Fibroblast of skin of back (primary cell): ENCODE results near the gene RTN4R. TPM values are rescaled to one million over a fixed set of nuclear protein-coding genes. Genes with fewer than 3 reads are reported as not detected.
"Not testable (repeated sequence)": the region's sequence is repeated elsewhere in the genome, so short reads cannot be mapped to it uniquely, and the experiment has no call there.

ENCODE experiments used
- DNase-seq: peaks from one replicate; pipeline ENCODE4 v3.0.0-alpha.2; 2013
- polyA plus RNA-seq, 2 experiments: library from polyadenylated mRNA; unstranded; fragments of 120-200 nt; gene quantifications; one replicate each; pipeline ENCODE4 v1.2.1, GENCODE V29; 2013; ENCODE audit not compliant: insufficient read length in 2 of 2

Gene RTN4R
- polyA plus RNA-seq (2013, experiment 1 of 2; ENCODE audit: insufficient read length) = 0.57 TPM
- 0.55 TPM for polyA plus RNA-seq (2013, experiment 2 of 2; ENCODE audit: insufficient read length)

DNA sequence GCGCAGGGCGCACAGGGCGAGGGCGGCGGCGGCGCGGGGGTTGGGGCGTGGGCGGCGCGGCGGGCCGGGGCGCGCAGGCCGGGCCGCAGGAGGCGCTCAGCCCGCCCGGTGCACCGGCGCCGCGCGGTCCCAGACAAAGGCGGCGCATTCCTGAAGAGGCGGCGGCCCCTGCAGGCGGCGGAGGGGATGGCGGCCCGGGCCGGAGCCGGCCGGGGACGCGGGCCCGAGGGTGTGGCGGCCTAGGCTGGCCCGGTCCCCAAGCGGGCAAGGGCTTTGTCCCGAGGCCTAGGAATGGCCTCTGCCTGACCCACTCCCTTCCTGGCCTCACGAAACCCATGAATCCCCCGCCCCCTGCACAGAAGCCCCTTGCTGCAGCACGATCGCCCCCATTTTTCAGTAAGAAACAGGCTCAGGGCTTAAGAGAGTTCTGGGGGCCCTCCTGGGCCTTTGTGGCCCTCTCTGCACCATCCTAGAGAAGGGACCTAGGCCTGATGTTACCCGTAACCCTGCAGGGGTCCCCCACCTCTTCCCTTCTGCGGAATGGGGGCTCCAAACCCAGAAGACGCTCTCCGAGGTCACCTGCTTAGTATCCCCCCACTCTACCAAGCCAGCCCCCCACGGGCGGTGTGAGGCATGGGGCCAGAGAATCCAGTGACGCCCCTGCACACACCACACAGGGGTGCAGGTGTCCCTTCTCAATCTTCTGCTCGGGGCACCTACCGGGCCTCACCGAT lies at the start of gene RTN4R:
Gene RTN4R (minus strand): TSS at position 40 of the 734 bp plus-strand sequence. CDS start 226 bp downstream, outside the sequence.
- peak; percentile 51 for DNase-seq

DNA sequence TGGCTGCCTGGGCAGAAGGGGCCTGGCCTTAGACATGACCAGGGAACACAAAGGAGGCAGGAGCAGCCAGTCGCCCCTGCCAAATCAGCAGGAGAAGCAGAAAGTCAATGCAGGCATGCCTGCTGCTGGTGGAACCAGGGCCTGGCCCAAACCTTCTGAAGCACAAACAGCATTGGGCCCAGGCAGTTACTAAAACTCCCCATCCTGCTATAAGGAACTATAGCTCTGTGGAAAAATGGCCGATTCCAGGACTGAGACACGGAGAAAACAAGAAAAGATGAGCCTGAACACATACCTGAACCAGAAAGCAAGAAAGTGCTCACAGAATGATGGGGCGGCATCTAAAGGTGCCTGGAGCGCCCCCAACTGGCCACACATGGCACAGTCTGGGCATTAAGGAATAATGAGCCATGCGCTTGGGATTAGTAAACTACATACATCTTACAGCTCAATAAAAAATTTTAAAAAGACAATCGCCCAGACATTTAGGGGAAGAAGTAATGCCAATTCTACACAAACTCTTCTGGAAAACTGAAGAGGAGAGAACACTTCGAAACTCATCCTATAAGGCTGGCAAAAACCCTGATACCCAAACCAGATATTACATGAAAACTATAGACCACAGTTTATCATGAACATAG lies 49.4 kb upstream of the RTN4R start:
- DNase-seq = not testable (repeated sequence)

DNA sequence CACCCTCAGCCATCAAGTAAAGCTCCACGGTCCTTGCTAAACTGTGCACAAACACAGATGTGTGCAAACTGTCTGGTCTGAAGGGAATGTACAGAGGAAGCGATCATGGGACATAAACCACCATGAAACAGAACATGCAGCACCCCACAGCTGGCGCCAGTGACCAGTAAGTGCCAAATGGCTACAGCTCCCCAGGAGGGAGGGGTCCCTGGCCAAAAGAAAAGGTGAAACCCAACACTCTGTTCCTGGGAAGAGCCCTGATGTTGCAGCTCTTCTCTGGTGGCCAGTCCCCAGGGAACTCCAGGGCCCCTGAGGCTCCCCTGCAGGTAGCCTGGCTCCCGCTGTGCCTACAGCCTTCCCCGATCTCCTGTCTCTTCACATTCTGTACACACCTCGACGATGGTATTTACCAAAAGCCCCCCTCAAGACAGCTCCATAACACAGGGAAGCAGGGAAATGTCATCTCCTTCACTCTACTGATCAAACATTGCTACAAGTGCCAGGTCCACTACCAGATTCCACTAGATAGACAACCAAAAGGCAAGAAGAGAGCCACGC lies 48.8 kb upstream of the RTN4R start:
- no peak for DNase-seq

GRCh38 chr22:20316217-20316843 lies 48.2 kb upstream of the RTN4R start:
- DNase-seq = no peak

GRCh38 chr22:20315337-20316216 lies 47.5 kb upstream of the RTN4R start:
- no peak for DNase-seq

- DNase-seq = not testable (repeated sequence)
Measured at GRCh38 chr22:20314741-20315336, 46.7 kb upstream of the RTN4R start.

DNA sequence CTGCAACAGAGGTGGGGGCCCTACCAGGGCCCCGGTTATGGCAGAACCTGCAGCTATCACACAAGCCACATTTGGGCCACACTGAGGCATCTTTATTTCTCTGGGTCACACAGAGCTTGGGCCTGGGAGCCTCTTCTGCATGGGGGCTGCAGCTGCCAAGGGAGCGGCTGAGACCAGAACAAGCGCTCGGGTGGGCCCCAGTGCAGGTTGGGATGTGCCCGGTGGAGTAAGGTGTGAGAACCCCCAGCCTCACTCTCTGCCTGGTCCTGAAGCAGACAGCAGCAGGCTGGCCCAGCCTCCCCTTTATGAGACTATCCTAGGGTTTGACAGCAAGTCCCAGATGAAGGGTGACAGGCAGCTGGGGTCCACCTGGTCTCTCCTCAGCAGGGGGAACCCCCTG lies 46.1 kb upstream of the RTN4R start:
- not testable (repeated sequence) for DNase-seq

- DNase-seq = not testable (repeated sequence)
Measured at GRCh38 chr22:20313306-20314077, 45.4 kb upstream of the RTN4R start.

- DNase-seq = no peak
Measured at GRCh38 chr22:20312396-20313191, 44.5 kb upstream of the RTN4R start.

DNA sequence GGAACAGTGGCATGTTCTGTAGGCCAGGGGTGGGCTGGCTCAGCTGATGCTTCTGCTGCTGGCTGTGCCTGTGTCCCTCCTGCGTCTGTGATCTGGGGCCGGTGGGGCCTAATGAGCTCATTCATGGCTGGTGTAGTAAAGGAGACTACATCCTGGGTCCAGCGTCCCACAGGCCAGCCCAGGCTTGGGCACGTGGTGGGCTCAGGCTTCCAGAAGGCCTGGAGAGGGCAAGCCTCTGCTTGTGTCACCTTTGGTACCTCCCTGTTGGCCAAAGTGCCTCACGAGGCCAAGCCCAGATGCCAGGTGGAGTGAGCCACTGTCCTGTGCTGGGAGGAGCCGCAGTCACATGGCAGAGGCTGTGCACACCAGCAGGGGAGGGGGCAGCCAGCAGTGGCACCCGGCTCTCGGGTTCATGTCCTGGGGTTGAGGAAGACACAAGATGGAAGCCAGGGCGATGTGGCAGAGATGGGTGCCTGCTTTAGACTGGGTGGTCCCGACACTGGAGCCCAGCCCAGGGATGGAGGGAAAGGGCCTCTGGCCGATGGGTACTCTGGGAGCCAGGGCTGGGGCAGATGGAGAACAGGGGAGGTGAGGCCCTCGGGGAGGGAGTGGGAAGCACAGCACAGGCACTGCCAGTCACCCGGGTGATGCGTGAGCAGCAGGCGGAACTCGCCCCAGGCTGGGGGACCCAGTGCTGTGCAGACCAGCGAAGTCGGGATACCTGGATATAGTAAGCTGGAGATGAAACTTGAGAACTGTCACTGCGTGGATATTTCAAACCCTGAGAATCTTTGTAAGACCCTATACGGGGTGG lies 43.3 kb upstream of the RTN4R start:
- DNase-seq = not testable (repeated sequence)

GRCh38 chr22:20310773-20311172 lies 42.7 kb upstream of the RTN4R start:
- DNase-seq = not testable (repeated sequence)

GRCh38 chr22:20310180-20310579 lies 42.1 kb upstream of the RTN4R start:
- not testable (repeated sequence) for DNase-seq

GRCh38 chr22:20308806-20309650 lies 40.9 kb upstream of the RTN4R start:
- DNase-seq = not testable (repeated sequence)

DNA sequence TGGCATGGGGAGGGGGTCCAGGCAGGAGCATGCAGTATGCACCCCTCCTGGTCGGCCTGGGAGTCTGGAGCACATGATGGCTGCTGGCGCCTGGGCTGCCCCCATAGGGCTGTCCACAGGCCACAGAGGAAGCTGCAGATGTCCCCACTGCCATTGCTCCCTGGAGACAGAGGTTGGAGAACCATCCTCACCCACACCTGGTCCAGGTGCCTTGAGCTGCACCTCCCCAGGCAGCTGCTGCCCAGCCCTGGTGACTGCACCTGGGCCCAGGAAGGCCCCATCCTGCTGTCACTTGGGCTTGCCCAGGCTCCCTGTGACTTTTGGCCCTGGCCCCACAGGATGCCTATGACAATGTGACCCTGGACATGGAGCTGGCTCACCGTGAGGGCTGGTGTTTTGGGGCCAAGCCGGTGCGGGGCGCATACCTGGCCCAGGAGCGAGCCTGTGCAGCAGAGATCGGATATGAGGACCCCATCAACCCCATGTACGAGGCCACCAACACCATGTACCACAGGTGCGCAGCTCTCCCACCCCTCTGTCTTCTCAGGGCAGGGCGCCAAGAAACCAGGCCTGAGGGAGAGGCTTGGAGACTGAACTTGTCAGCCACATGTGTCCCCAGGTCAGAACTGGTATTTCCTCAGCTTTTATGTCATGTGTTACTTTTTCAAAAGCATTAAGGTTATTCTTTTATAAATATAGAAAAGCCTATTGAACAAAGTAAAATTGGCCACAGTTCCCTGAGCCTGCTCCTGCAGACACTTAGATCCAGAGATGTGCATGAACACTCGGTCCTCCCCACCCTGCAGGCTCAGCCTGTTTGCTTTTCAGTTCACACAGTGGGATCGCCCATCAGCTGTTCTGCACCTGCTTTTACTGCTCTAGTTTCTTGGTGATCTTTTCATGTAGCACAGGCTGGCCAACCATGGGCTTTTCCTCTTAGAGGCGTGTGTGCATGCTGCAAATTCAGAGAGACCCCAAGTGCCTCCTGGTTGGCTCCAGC lies 39.6 kb upstream of the RTN4R start:
- not testable (repeated sequence) for DNase-seq

- not testable (repeated sequence) for DNase-seq
Measured at GRCh38 chr22:20306646-20307447, 38.7 kb upstream of the RTN4R start.
